NOMO-1 (cell line): Measurements from ENCODE around the gene SYS1.
A peak's percentile ranks its signal among the peaks of the same experiment; 100 is the strongest.

ENCODE experiments used
- DNase-seq, 2 experiments: peaks; one replicate each; lab custom pipeline; 2025; ENCODE audit not compliant: unreplicated experiment in 2 of 2; lab: John Stamatoyannopoulos, UW

The SYS1 gene

GRCh38 chr20:45374966-45375365, 12.0 kb downstream of the SYS1 start:
- DNase-seq, result no peak

DNA sequence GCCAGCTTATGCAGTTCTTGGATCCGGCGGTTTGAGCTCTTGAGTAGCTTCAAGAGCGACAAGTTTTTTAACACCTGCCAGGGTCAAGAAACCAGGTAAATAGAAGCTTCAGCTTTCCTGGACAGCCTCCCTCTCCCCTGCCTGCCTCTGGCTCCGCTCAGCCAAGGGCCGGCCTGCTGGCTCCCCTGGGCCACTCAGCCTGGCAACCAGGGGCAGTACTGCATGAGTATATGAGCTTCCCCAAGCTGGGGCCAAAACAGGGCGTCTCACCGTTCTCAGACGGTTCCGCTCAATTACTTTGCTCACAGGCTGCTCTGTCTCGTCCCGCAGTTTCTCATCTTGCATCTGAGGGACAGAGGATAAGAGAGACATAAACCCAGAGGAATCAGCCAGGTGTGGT, 14.3 kb downstream of the SYS1 start:
- DNase-seq, result no peak

GRCh38 chr20:45378191-45378590, 15.2 kb downstream of the SYS1 start, which contains the start of gene TP53TG5:
Gene TP53TG5, minus strand, starts transcription at chr20:45378325. Its CDS starts 89 bp downstream, at chr20:45378236.
- DNase-seq, result no peak

GRCh38 chr20:45387274-45387673, 24.3 kb downstream of the SYS1 start:
- no peak for DNase-seq

DNA sequence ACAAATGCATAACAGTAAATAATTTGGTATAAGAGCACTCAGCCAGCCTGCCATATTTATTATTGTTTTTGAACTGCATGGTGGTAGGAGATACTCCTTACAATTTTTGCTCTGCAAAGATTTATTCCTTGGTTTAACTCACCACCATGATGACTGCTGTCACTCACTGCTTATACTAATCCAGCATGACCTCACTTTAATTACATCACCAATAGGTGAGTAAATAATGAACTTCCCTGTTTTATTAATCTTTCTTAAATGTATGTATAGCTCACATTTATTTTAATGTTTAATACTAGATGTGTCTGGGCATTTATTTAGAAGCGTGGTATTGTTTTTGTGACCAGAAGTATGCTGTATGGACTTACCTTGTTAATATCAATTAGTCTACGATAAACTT, 28.0 kb downstream of the SYS1 start:
- no peak for DNase-seq

DNA sequence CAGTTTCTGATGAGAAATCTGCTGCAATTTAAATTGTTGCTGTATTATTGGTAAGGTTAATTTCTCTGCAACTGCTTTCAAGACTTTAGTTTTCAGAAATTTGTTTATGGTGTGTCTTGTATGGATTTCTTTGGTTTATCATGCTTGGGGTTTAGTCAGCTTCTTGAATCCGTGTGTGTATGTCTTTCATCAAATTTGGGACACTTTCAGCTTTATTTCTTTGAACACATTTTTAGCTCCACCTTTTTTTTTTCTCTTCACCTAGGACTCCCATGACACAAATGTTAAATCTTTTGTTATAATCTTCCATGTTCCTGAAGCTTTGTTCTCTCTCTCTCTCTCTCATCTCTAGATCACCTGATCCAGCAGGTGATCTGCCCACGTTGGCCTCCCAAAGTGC, 28.6 kb downstream of the SYS1 start:
- DNase-seq, result no peak

DNA sequence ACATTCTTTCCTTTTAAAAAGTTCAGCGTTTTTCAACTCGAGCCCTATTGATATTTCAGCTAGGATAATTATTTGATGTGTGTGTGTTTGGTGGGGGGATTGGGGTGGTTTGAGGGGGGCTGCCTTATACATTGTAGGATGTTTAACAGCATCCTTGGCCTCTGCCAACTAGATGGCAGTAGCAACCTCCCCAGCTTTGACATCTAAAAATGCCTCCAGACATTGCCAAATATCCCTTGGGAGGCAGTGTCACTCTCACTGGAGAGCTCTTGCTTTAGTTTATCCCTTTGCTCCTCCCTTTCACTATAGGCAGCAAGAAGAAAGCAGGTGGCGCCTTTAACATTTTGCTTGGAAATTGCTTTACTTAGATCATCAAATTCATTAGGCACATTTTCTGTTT, 29.8 kb downstream of the SYS1 start:
- no peak for DNase-seq

GRCh38 chr20:45394221-45395113, 31.5 kb downstream of the SYS1 start:
- no peak for DNase-seq

- no peak for DNase-seq
These were observed 32.1 kb downstream of the SYS1 start for GRCh38 chr20:45395114-45395415.

DNA sequence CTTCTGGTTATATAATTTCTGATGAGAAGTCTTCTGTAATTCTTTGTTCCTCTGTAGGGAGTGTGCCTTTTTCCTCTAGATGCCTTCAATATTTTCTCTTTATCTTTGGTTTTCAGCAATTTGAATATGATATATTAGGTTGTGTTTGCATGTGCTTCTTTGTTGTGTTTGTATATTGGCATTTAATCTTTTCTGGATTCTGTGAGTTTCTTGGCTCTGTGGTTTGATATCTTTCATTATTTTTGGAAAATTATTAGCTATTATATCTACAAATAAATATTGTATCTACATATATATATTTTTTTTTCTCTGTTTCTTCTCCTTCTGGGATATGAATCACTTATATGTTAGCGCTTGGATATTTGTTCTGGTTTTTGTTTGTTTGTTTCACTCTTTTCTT, 36.1 kb downstream of the SYS1 start:
- no peak for DNase-seq

DNA sequence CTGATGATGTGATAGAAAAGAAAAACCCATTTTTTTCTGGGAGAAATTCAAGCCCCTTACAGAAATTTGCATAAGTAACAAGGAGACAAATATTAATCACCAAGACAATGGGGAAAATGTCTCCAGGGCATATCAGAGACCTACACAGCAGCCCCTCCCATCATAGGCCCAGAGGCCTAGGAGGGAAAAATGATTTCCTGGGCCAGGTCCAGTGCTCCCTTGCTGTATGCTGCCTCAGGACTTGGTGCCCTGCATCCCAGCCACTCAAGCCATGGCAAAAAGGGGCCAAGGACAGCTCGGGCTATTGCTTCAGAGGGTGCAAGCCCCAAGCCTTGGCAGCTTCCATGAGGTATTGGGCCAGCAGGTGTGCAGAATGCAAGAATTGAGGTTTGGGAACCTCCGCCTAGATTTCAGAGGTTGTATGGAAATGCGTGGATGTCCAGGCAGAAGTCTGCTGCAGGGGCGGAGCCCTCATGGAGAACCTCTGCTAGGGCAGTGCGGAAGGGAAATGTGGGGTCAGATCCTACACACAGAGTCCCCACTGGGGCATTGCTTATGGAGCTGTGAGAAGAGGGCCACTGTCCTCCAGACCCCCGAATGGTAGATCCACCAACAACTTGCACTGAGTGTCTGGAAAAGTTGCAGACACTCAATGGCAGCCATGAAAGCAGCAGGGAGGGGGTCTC, 37.5 kb downstream of the SYS1 start:
- no peak for DNase-seq

DNA sequence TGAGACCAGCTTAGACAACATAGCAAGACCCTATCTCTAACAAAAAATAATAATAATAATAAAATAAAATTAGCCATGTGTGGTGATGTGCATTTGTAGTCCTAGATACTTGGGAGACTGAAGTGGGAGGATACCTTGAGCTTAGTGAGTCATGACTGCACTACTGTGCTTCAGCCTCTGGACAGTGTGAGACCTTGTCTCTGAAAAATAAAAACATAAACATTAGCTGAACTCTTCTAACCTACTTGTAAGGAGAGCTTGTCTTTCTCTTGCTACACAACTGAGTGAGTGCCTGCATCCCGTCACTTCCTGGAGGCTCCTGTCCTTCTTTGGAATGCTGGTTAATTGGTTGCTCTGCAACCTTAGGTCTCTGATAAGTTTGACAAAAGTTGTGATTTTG, 40.0 kb downstream of the SYS1 start:
- DNase-seq, result no peak

GRCh38 chr20:45404438-45404837, 41.5 kb downstream of the SYS1 start:
- DNase-seq, result no peak

- no peak for DNase-seq
These were observed 42.8 kb downstream of the SYS1 start for GRCh38 chr20:45405571-45406259.

- peak in 1 of 2 experiments; percentile 26 for DNase-seq
These were observed 43.5 kb downstream of the SYS1 start for GRCh38 chr20:45406260-45407066.

- no peak for DNase-seq
These were observed 44.2 kb downstream of the SYS1 start for GRCh38 chr20:45407067-45407745.

GRCh38 chr20:45407783-45408645, 45.1 kb downstream of the SYS1 start, which contains the start of gene DBNDD2:
Gene DBNDD2, plus strand, starts transcription at chr20:45408289. Its CDS starts 179 bp downstream, at chr20:45408468.
- no peak for DNase-seq

GRCh38 chr20:45408646-45409213, 45.8 kb downstream of the SYS1 start:
- DNase-seq, result peak; percentile 25 to 49
